GM12878 (cell line): ENCODE measurements around the gene NME7. TPM values are rescaled to one million over a fixed set of nuclear protein-coding genes. Genes with fewer than 3 reads are reported as not detected.
A peak's percentile ranks its signal among the peaks of the same experiment; 100 is the strongest.

Experiments
- ATAC-seq: fragments of 200-7000 bp; cut with Tn5 transposase; 3 replicates; pipeline ENCODE4 v1.9.1; 2020; ENCODE audit warnings: mild to moderate bottlenecking, moderate library complexity
- BruUV-seq: library from RNA; stranded (reverse); fragments of 400-500 nt; replicated peaks from 2 replicates; lab custom pipeline; 2021; lab: Mats Ljungman, UMichigan
- CTCF ChIA-PET: fragments of 300-600 bp; sonication (Branson Sonifier 250); formaldehyde crosslinking; extraction: SDS; loops from one replicate; lab custom pipeline; 2021; ENCODE audit warnings: inconsistent platforms; lab: Yijun Ruan, JAX
- POLR2A ChIA-PET: fragments of 350-600 bp; formaldehyde crosslinking; extraction: SDS; loops from one replicate; lab custom pipeline; 2021; ENCODE audit warnings: inconsistent platforms; lab: Charles Lee
- RAD21 ChIA-PET: fragments of 300-600 bp; sonication (Branson Sonifier 250); formaldehyde crosslinking; loops from one replicate; lab custom pipeline; 2023; ENCODE audit warnings: antibody characterized with exemption; ENCODE audit not compliant: unreplicated experiment; lab: Charles Lee
- SMC1A ChIA-PET: fragments of 300-600 bp; sonication (Branson Sonifier 250); formaldehyde crosslinking; loops from one replicate; lab custom pipeline; 2023; ENCODE audit not compliant: unreplicated experiment, uncharacterized antibody; lab: Charles Lee
- DNase-seq: peaks from one replicate; pipeline ENCODE4 v3.0.0-alpha.2; 2011; ENCODE audit warnings: low read depth, low spot score
- FAIRE-seq: peaks from 3 replicates; lab custom pipeline; 2011; peaks lifted over from hg19 to GRCh38; lab: Jason Lieb, UNC
- H2AFZ ChIP-seq: 2 replicates; pipeline ENCODE4 v1.6.0; 2011; ENCODE audit warnings: low read depth, low read length, control low read depth; ENCODE audit not compliant: control insufficient read depth
- H3K27ac ChIP-seq: 2 replicates; pipeline ENCODE4 v1.5.1; 2011; ENCODE audit warnings: control low read depth; ENCODE audit not compliant: control insufficient read depth, insufficient read depth
- H3K27me3 ChIP-seq, 2 experiments: replicated peaks in 1 of 2; 2 replicates each; pipeline versions ENCODE4 v1.6.0 to v1.6.1; 2011; ENCODE audit warnings: low read length in 1 of 2; ENCODE audit not compliant: control insufficient read depth in 2 of 2, insufficient read depth in 2 of 2
- H3K36me3 ChIP-seq, 2 experiments: 2 replicates each; pipeline ENCODE4 v1.5.1; 2011; ENCODE audit warnings: low read length in 1 of 2; ENCODE audit not compliant: control insufficient read depth in 2 of 2, insufficient read depth in 2 of 2
- H3K4me1 ChIP-seq: 2 replicates; pipeline ENCODE4 v1.6.1; 2011; ENCODE audit warnings: mild to moderate bottlenecking, low read length, moderate library complexity, mixed read lengths; ENCODE audit not compliant: control insufficient read depth, insufficient read depth
- H3K4me2 ChIP-seq: 2 replicates; pipeline ENCODE4 v1.6.0; 2011; ENCODE audit warnings: control low read depth; ENCODE audit not compliant: control insufficient read depth, insufficient read depth
- H3K4me3 ChIP-seq: fragments of 200-600 bp; sonication (generic); 2 replicates; pipeline ENCODE4 v1.5.1; 2016
- H3K79me2 ChIP-seq: 2 replicates; pipeline ENCODE4 v1.6.0; 2011; ENCODE audit warnings: low read length; ENCODE audit not compliant: control insufficient read depth, insufficient read depth
- H3K9ac ChIP-seq: 2 replicates; pipeline ENCODE4 v1.8.0; 2011; ENCODE audit warnings: low read length, control low read depth, mixed read lengths; ENCODE audit not compliant: control insufficient read depth, insufficient read depth
- H3K9me3 ChIP-seq: replicated peaks from 3 replicates; pipeline ENCODE4 v1.5.1; 2011; ENCODE audit warnings: mild to moderate bottlenecking, low read length; ENCODE audit not compliant: control insufficient read depth, insufficient read depth
- H4K20me1 ChIP-seq: 2 replicates; pipeline ENCODE4 v1.6.0; 2011; ENCODE audit not compliant: control insufficient read depth, insufficient read depth
- BMI1 ChIP-seq: fragments of 450-650 bp; IDR thresholded peaks from 2 replicates; pipeline ENCODE4 v1.6.1; 2016; ENCODE audit warnings: mild to moderate bottlenecking, moderate library complexity, borderline replicate concordance
- EGR1 ChIP-seq, 2 experiments: IDR thresholded peaks; 1 replicate in 1 of 2; 2 replicates in 1 of 2; pipeline ENCODE4 v1.6.1; 2011 to 2012; ENCODE audit warnings: low read depth in 2 of 2, low read length in 2 of 2, borderline replicate concordance in 1 of 2, mild to moderate bottlenecking in 1 of 2, moderate library complexity in 1 of 2
- MEF2B ChIP-seq: fragments of 450-650 bp; IDR thresholded peaks from 2 replicates; pipeline ENCODE4 v1.6.1; 2018; ENCODE audit warnings: mild to moderate bottlenecking, moderate library complexity; ENCODE audit not compliant: partially characterized antibody, poor library complexity, severe bottlenecking
- RBBP5 ChIP-seq: fragments of 200-600 bp; sonication (generic); conservative IDR thresholded peaks from 2 replicates; pipeline ENCODE4 v1.6.1; 2016
- SREBF1 ChIP-seq: IDR thresholded peaks from 2 replicates; pipeline ENCODE4 v1.6.1; 2012; ENCODE audit warnings: mild to moderate bottlenecking, low read length
- ZBTB4 ChIP-seq: fragments of 450-650 bp; formaldehyde crosslinking; IDR thresholded peaks from 2 replicates; pipeline ENCODE4 v1.4.0; 2022; ENCODE audit warnings: mild to moderate bottlenecking, moderate library complexity
- ZSCAN29 ChIP-seq: fragments of 450-650 bp; IDR thresholded peaks from 2 replicates; pipeline ENCODE4 v1.6.1; 2017; ENCODE audit warnings: mild to moderate bottlenecking, moderate library complexity
- WGBS: methylation state at CpG from one replicate; pipeline ENCODE4 v1.1.6; 2016; ENCODE audit warnings: low lambda C conversion rate; ENCODE audit not compliant: insufficient replicate concordance, insufficient coverage; ENCODE audit errors: missing lambda C conversion rate; 5-methylcytosine and 5-hydroxymethylcytosine counted together
- in situ Hi-C: fragments of 300-500 bp; cut with MboI; formaldehyde crosslinking; loops from 9 replicates; pipeline ENCODE4 v1.14.3; 2018; ENCODE audit warnings: mixed read lengths
- intact Hi-C: fragments of 100-400 bp; cut with micrococcal nuclease; formaldehyde crosslinking; loops from one replicate; pipeline ENCODE4 v1.14.2; 2022; ENCODE audit not compliant: unreplicated experiment
- polyA plus RNA-seq, 11 experiments: library from polyadenylated mRNA; depleted of rRNA in 4 of 11; unstranded in 6 of 11; stranded (reverse) in 5 of 11; fragments of >200 nt; fragmentation: Nextera tagmentation in 4 of 11; fragmentation: Illumina TruSeq in 1 of 11; extraction: Ambion mirVana in 4 of 11; extraction: Trizol in 1 of 11; gene quantifications; 1 replicate in 1 of 11; 2 replicates in 10 of 11; pipeline versions ENCODE4 v1.2.1 to v1.2.3, GENCODE V29; 2011 to 2016; ENCODE audit warnings: inconsistent platforms in 2 of 11, missing spikeins in 2 of 11, low read depth in 1 of 11
- total RNA-seq, 4 experiments: library from RNA; depleted of rRNA in 3 of 4; stranded (reverse); fragments of >200 nt in 3 of 4; fragmentation: Illumina TruSeq in 1 of 4; extraction: Trizol in 1 of 4; gene quantifications; 2 replicates each; pipeline versions ENCODE4 v1.2.1 to v1.2.3, GENCODE V29; 2013 to 2021

Gene NME7
- total and polyA plus RNA-seq, 10 of the 15 experiments (the other 5 are each of a cell fraction or from before 2014, with no cell fraction given): 1.5 to 15.6 (median 7.2) TPM

- Histone ChIP-seq H3K27me3 (no peaks in the 10 kb centered on the region), H3K27ac (no peak overlapping the region), H3K9me3 (no peaks in the 10 kb centered on the region), H3K79me2 (no peaks in the 10 kb centered on the region), H3K4me3 (no peak overlapping the region), H3K4me1 (peaks cover 16% of the 10 kb centered on the region), H3K4me2 (no peak overlapping the region), H4K20me1 (no peaks in the 10 kb centered on the region), H2AFZ (no peak overlapping the region), H3K9ac (no peak overlapping the region), H3K36me3 (no peaks in the 10 kb centered on the region)
- ATAC-seq (peak; percentile 22; the same call in 2 of the 3 replicates), FAIRE-seq (no peak), DNase-seq (no peak)
- no TSS peak for BruUV-seq
- ChIA-PET CTCF (interaction anchor here (0.5 to 1.9 kb wide), 4 partner anchors 15 to 210 kb away, joined by 3 to 7 read pairs (median 4); no protein-coding TSS in a partner anchor), RAD21 (interaction anchor here (0.7 to 9.8 kb wide), 2 partner anchors 22 to 40 kb away, joined by 3 to 109 read pairs; no protein-coding TSS in a partner anchor), POLR2A (interaction anchor here (0.5 to 1.8 kb wide), 5 partner anchors 22 to 689 kb away, joined by 3 to 4 read pairs (median 3); no protein-coding TSS in a partner anchor), SMC1A (interaction anchor here (0.7 to 17.5 kb wide), 13 partner anchors 8 to 62 kb away, joined by 3 to 188 read pairs (median 5); partner anchors contain the start of gene ATP1B1)
- intact Hi-C loops (no loop called here), in situ Hi-C loops (no loop called here)
- WGBS: 67% methylated on average over 3 of the region's 3 CpGs
- TF ChIP-seq SREBF1 (no peak), BMI1 (peak; percentile 98), MEF2B (peak; percentile 33)
Measured at GRCh38 chr1:169086603-169087455, 280.8 kb downstream of the NME7 start.

GRCh38 chr1:169085911-169086310, 281.7 kb downstream of the NME7 start:
- Histone ChIP-seq H4K20me1 (no peaks in the 10 kb centered on the region), H3K27me3 (no peaks in the 10 kb centered on the region), H3K79me2 (no peaks in the 10 kb centered on the region), H3K4me3 (no peak overlapping the region), H3K9ac (no peak overlapping the region), H3K4me1 (peaks cover 6% of the 10 kb centered on the region), H3K4me2 (no peak overlapping the region), H3K9me3 (no peaks in the 10 kb centered on the region), H2AFZ (no peak overlapping the region), H3K27ac (no peak overlapping the region), H3K36me3 (no peaks in the 10 kb centered on the region)
- ATAC-seq (no peak), DNase-seq (no peak), FAIRE-seq (no peak)
- no TSS peak for BruUV-seq
- in situ Hi-C loops (no loop called here), intact Hi-C loops (no loop called here)
- ChIA-PET RAD21 (interaction anchor here (9.8 kb wide), 1 partner anchor 39 kb away, joined by 109 read pairs; no protein-coding TSS in a partner anchor), POLR2A (interaction anchor here (1.8 kb wide), 1 partner anchor 21 kb away, joined by 4 read pairs; no protein-coding TSS in a partner anchor), SMC1A (interaction anchor here (0.9 to 17.5 kb wide), 3 partner anchors 20 to 60 kb away, joined by 3 to 188 read pairs (median 11); partner anchors contain the start of gene ATP1B1), CTCF (interaction anchor here (1.7 to 1.9 kb wide), 2 partner anchors 16 to 28 kb away, joined by 4 read pairs; no protein-coding TSS in a partner anchor)
- whole genome bisulfite sequencing: 90% methylated on average over 2 of the region's 2 CpGs
- TF ChIP-seq ZBTB4: no peak
- TF ChIP-seq EGR1 (IDR thresholded peaks at IDR 0.05; ENCODE audit: borderline replicate concordance in 1 of 2, low read depth in 2 of 2, low read length in 2 of 2): no peak
- TF ChIP-seq RBBP5: no peak
- no peak for TF ChIP-seq ZSCAN29
